ENCODE data around the gene COL23A1.

COL23A1 gene

DNA sequence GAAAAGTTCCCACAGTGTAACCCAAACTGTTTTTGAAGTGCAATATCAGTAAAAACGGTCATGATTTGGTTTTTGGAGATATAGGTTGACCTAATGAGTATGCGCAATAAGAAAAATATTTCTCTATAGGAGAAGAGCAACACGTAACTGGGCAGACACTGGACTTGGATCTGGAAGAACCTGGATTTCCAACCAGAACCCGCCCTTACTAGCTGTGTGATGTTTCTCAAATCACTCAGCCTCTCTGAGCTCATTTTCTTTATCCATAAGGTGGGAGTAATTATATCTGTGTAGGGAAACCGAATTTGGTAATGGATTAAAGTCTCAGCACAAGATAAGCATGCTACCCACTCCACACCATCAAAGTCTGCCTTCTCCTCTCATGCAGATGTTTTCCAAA lies 169.1 kb downstream of the COL23A1 start:
- DNase-seq (ENCODE audit: low spot score) = no peak

DNA sequence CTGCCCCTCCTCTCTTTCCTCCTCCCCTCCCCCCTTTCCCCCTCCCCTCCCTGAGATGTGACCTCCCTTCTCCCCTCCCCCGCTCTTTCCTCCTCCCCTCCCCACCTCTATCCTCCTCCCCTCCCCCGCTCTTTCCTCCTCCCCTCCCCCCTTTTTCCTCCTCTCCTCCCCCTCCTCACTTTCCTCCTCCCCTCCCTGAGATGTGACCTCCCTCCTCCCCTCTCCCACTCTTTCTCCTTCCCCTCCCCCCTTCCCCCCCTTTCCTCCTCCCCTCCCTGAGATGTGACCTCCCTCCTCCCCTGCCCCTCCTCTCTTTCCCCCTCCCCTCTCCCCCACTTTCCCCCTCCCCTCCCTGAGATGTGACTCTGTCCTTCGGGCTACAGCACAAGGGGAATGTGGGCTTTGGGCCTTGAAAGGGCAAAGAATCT lies 169.8 kb downstream of the COL23A1 start:
- no peak for DNase-seq (ENCODE audit: low spot score)

DNA sequence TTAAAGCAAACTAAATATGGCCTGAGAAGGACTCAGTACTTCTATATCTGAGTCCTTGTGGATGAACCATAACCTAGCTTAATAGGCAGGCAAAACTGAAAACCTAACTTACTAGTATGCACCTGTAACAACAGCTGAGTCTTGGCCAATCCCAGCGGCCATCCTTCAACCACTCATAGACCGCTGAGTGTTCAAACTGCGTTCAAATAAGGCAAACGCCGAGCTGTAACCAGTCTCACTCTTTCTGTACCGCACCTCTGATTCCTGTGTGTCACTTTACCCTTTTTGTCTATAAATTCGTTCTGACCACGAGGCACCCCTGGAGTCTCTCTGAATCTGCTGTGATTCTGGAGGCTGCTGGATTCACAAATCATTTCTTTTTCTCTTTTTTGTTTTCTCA lies 170.5 kb downstream of the COL23A1 start:
- DNase-seq (ENCODE audit: low spot score) = no peak

DNA sequence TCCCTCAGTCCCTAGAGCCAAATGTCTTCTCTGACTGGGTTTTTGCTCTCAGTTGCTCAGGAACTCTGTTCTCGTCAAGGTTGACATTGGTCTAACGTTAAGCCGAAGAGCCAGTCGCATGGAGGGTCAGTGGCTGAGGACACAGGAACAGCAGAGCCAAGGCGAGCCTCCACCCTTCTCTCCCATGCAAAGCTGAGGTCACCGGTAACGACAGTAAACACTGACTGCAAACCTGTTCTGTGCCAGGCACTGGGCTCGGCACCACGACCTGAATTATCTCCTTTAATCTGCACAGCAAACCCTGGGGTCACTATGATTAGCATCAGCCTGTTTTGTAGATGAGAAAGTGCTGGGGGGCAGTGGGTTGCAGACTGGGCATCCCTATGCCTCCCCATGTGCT lies 171.0 kb downstream of the COL23A1 start:
- DNase-seq (ENCODE audit: low spot score) = no peak

DNA sequence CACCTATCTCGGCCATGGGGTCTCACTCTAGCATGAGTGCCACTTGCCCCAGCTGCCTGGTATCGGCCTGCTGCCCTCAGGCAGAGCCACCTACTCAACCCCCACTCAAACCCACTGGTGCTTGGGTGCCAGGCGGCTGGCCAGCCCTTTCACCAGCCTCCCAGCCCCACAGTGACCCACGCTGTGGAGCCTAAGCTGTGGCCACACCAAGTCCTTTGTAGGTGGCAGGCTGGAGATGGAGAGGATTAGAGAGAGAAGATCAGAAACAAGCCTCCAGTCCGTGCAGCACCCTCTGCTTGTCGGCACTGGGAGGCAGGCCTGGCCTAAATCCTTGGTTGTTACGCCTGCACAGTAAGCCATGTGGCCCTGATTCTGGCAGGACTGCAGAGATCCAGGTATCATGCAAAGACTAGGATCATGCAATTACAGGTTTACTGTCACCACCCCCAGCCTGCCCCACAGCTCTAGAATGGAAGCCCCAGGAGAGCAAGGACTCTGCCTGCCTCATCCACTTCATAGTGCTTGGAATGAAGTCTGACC lies 171.7 kb downstream of the COL23A1 start:
- no peak for DNase-seq (ENCODE audit: low spot score)

DNA sequence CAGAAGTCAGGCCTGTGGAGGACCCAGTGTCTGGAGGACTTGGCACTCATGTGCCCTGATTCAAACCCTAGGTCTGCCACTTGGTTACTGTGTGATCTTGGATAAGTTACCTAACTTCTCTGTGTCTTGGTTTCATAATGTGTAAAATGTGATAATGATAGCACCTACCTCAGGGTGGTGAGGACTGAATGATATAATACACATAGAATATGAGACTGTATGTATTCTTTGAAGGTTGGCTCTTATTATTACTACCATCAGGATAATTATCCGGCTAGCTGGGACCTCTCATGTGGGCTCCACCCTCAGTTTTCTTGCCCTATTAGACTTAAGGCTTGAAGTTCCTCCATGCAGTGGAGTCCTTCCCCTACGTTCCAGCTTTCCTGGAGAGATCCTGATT lies 172.2 kb downstream of the COL23A1 start:
- no peak for DNase-seq (ENCODE audit: low spot score)

DNA sequence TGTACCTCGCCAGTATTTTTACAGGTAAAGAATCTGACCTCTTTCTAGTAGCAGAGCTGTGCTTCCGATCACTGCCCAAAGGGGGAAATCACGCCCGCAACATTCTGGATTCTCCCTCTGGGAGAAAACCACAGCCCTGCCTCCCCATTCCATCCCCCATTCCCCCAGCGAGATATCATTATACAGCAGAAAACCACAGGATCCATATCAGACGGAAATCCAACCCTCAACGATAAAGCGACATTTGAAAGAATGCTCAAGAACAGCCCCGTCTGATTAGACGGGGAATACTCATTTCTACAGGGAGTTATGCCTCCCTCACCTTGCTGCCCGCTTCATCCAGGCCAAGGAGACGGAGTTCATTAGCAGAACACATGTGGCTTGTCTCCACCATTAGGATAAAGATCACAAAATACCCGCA lies 172.8 kb downstream of the COL23A1 start:
- DNase-seq (ENCODE audit: low spot score) = no peak

DNA sequence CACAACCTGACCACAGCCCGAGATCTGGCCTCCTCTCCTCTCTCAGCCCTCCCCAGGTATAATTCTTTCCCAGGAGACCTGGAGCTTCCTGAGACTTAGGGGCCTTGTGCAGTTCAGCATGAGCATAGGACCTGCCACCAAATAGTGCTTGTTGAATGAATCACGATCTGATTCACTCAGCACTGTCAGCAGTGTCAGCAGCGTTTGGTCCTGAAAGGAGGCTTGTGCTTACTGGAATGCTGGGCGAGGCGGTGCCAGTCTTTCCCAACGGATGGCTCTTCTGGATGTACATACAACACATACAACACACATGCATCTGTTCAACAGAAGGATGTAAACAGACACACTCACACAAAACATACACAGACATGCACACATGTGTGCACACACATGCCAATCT lies 173.3 kb downstream of the COL23A1 start:
- no peak for DNase-seq (ENCODE audit: low spot score)

DNA sequence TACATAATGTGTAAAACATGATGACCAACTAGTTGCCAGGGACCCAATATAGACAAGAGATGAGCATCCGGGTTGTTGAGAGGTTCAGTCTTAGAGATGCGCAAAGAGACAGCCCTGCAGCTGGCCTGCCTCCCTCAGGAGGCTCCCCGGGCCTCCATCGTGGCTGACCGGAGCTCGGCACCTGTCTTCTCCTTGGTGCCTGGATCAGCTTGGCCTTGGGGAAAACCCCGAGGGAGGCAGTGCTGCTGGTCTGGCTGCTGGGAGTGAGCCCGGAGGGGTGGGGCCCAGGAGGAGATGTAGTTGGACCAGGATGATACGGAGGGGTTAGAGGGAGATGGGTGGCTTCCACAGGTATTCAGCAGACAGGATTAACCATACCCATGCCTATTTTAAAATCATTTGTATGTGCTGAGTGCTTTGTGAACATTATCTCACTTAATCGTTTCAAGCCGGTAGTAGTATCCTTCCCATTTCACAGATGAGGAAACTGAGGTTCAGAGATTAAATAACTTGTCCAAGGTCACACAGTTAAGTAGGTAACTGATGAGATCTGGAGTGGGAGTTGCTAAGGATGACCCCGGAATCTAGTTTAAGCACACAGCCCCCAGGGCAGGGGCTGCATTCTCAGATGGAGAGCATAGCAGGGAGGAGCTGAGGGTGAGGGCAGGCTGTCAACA lies 173.8 kb downstream of the COL23A1 start:
- DNase-seq (ENCODE audit: low spot score) = no peak

DNA sequence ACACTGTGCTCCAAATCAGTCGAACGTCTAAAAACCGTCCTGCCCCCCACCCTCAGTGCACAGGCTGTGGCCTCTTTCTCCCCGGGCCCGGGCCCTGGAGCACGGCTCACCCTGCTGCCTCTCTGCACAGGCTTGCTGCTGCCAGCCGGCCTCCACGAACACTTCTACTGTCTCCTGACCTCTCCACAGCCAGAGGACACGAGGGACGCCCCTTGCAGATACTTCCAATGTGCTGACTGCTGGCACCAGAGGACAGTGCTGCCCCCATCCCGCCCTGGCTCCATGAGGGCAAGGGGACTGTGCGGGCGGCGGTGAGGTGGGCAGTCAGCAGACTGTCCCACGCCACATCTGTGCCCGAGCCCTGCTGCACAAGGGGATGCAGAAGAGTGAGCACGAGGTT lies 174.8 kb downstream of the COL23A1 start:
- no peak for DNase-seq (ENCODE audit: low spot score)

DNA sequence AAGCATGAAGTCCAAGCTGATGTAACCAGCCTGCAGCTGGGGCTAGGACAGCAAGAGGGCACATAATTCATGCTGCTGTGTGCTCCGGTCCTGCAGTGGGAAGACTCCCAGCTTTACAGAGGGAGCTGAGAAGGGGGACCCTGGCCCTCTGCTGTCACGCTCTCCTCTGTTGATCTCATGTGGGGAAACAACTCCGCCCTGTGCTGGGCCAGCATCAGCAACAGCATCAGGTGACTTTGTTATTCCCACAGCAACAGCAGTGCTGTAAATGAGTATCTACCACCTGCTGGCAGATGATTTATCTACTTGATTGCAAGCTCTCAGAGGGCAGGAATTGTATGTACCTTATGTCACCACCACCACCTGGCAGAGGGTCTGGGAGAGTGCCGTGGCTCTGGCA lies 176.2 kb downstream of the COL23A1 start:
- no peak for DNase-seq (ENCODE audit: low spot score)

DNA sequence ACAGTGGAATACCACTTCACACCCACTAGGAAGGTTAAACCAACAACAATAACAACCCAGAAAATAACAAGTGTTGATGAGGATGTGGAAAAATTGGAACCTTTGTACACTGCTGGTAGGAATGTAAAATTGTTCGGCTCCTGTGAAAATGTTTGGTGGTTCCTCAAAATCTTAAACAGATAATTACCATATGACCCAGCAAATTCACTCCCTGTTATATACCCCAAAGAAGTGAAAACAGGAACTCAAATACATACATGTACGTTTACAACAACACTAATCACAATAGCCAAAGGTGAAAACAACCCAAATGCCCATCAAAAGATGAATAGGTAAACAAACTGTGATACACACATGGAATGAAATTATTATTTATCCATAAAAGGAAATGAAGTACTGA lies 179.1 kb downstream of the COL23A1 start:
- DNase-seq (ENCODE audit: low spot score) = no peak

DNA sequence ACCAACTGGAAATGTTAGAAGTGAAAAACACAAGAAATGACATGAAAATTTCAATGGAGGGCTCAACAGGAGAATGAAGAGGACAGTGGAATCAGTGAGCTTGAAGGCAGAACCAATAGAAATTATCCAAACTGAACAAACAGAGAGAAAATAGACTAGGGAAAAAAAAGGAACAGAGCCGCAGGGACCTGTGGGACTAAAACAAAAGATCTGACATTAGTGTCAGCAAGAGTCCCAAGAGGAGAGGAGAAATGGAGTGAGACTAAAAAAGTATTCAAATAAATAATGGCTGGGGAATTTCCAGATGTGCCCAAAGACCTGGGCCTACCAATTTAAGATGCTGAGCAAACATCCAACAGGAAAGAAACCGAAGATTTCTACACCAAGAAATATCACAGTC lies 182.5 kb downstream of the COL23A1 start:
- no peak for DNase-seq (ENCODE audit: low spot score)

DNA sequence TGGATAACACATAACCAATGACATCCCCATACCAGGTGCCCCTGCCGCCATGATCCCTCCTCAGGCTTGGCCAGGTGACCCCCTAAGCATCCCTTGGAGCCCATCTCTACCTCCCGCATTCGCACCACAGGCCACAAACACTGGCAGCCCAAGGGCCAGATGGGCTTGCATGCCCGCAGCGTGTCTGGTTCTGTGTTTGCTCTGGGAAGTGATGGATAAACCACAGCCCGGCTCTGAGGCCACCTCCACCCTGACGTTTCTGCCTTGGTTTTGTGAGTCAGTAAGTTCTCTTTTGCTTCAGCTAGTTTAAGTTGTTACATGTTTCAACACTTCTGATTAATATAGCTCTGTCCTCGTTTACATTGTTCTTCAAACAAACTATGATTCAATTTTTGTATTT lies 185.2 kb downstream of the COL23A1 start:
- no peak for DNase-seq (ENCODE audit: low spot score)

DNA sequence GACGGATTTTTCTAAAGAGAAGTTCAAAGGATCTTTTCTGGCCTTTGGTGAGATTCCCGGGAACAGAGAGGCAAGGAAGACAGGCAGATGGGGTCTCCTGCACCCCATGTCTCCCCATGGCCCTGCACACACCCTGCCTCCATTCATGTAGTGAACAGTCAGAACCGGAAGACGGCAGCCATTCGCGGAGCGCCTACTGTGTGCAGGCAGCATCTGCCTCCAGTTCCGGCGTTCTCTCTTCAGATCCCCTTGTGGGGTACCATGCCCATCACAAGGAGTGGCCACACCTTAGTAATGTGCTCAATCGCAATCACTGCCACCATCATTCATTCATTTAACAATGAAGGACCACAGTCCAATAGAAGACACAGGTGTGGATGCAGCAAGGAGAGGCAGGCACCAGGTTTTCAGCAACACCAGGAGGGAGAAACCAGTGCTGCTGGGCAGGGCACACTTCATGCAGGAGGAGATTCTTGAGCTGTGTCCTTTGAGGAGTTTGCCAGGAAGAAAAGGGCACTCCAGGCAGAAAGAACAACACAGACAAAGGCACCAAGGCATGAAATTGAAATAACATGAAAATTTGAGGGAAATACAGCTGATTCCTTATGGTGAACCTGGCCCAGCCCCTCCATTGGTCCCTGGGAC lies 186.1 kb downstream of the COL23A1 start:
- DNase-seq (ENCODE audit: low spot score) = no peak

DNA sequence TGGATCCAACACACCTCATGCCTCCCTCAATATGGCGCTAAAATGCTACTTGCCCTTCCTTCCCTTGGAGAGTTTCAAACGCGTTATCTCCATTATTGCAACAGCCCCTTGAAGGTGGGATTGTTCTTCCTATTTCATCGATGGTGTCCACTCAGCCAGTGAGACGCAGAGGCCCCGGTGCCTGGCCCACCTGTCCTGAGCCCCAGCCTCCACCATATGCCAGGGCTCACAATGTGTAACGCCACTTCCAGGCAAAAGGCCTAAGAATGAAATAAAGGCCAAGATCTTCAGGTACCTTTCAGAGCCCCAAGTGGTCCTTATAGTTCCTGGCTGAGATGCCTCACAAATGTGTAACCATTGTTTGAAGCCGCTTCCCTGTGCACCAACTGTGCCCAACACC lies 186.8 kb downstream of the COL23A1 start:
- no peak for DNase-seq (ENCODE audit: low spot score)

DNA sequence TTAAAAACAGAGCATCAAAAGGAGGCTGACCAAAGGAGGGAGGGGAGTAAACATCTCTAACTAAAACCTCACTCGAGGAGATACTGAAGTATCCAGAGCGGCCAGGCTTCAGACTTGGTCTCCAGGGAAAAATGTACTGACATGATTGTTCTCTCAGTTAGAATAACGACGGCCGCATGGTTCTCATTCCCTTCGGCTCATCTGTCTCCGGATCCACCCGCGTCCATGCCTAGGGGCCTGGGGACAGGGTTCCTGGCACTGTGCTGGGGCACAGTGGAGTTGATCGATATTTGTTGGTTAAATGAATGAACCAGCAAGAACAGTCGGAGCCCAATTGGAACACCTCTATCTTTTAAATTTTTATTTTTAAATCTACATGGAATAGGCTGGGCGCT lies 190.5 kb downstream of the COL23A1 start:
- no peak for DNase-seq (ENCODE audit: low spot score)

DNA sequence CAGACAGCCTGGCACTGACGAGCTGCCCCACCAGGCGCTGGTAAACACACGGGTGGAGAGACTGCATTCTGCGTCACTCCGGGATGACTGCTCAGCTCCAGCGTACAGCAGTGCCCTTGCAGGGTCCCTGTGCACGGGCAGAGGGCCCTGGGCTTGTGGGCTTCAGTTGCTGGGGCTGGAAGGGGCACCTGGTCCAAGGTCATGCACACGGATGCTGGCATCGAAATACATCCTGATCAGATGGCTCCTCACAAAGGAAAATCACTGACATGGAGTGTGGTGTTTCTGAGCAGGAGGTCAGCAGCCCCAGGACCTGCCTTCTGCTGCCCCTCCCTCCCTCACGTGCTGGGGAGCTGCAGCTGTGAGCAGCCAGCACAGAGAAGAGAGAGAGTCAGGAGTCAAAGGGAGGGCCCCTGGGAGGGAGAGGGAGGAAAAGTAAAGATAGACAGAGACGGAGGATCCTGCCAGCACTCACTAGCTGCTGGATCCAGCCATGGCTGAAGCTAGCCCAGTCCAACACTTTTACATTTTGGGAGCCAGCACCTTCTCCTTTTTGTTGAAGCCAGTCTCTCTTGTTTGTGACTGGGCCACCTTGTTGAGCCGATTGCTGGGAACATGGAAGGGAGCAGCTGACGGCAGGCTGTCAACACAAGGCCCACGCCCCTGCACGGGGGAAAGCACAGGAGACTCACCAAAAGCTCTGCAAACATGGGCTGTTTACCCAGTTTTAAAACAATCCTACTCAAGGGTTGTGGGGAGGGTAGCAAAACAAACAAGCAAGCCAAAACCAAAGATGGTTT lies 191.1 kb downstream of the COL23A1 start:
- DNase-seq (ENCODE audit: low spot score) = no peak

DNA sequence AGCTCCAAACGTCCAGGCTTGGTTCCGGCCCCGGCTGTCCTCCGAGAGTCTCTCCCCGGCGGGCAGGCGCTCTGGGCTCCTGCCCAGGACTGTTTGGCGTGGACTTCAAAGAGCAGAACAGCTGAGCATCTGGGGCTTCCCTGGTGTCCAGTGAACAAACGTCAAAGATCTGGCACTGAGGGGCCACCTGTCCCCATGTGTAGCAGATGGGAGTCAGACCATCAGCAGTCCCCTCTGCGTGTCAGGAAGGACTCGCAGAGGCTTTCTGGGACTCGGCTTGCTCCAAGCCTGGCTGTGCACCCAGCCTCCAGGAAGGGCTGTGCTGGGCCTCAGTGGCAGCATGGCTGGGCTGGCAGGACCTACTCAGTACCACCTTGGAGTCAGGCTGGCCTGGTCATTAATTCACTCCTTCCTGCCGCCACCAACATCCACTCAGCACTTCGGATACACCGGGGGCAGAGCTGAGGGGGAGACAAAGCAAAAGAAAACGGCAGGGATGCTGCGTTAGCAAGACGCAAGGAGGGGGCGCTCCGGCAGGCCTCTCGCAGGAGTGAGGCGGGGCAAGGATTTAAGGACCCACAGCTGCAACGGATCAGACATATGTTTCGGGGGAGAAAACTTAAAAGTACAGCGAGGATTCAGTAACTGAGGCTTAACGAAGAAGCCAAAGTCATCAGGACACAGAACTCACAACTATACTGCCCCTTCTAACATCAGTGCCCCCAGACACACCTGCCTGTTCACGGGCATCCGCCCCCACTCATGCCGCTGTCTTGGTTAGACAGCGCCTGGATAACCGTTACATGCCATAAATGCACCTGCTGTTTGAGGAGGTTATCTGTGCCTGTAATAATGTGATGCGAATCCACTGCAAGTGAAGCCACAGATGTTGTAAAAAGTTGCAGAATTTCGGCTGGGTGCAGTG lies 193.1 kb downstream of the COL23A1 start:
- DNase-seq (ENCODE audit: low spot score) = no peak

DNA sequence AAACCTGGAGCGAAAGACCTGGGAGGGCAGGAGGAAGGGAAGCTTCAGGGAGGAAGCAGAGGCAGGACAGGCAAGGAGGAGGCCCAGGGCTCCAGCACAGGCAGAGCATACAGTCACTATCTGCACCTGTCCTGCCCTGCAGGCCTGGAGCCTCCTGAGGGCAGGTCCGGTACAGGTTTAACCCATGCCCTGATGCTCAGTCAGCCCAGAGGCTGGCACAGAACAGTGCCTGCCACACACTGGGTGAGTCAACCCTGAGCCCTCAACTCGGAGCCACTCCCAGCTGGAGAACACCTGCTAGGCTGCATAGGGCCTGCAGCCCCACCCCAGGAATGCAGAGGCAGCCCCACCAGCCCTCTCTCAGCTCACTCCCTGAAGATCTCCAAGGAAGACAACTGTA lies 196.1 kb downstream of the COL23A1 start:
- DNase-seq (ENCODE audit: low spot score) = no peak

DNA sequence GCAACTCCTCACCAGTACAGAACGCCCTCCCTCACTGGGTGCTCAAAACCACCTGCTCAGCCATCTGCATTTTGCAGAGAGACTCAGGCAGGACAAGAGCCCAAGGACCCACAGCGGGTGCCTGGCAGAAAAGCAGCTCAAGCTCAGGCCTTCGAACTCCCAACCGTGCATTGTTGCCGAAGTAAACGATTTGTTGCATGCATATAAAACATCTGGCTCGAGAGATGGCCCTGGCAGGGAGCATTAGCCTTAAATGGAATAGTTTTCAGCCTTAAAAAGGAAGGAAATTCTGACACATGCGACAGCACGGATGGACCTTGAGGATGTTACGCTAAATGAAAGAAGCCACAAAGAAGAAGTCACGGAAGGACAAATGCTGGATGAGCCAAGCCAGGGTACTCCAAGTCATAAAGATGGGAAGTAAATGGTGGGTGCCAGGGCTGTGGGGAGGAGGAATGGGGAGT lies 197.2 kb downstream of the COL23A1 start:
- DNase-seq (ENCODE audit: low spot score) = no peak

DNA sequence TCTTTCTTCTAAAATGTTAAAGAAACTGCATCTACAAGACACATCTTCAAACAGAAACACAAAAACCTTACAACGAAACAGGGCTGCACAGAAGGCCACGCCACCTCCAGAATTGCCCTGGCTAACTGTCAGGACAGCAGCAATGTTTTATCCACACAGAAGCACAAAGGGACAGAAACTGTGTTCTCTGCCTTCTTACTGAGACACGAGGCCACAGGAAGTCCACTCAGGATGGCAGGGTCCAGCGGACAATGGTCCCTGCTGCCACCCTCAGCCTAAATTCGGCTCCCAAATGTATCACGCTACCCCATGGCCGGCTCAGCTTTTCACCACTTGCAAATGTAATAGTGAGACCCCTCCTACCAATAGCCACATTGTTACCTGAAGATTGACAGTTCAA lies 197.8 kb downstream of the COL23A1 start:
- no peak for DNase-seq (ENCODE audit: low spot score)

All from CD4-positive, alpha-beta T cell treated with Interleukin-2 at 100 ng/mL for 4 hours (primary cell).